Stomach (tissue), 4 donors: ENCODE results near the gene DCAF10.

Experiments used
- CTCF ChIP-seq, 7 experiments: fragments of 450-650 bp in 4 of 7; fragments of 200-600 bp in 3 of 7; sonication (generic) in 3 of 7; IDR thresholded peaks; one replicate each; pipeline ENCODE4 v1.5.1; 2016 to 2019; ENCODE audit warnings: antibody characterized with exemption in 7 of 7, control low read depth in 2 of 7, mild to moderate bottlenecking in 1 of 7
- POLR2A ChIP-seq, 4 donors: fragments of 450-650 bp; IDR thresholded peaks; one replicate each; pipeline ENCODE4 v1.6.1; 2016; ENCODE audit warnings: antibody characterized with exemption in 4 of 4, control low read depth in 2 of 4, mild to moderate bottlenecking in 1 of 4, moderate library complexity in 1 of 4
- POLR2AphosphoS5 ChIP-seq, 3 donors: sonication (generic); formaldehyde crosslinking; IDR thresholded peaks; one replicate each; pipeline ENCODE4 v1.6.1; 2016; ENCODE audit warnings: antibody characterized with exemption in 3 of 3

- no peak for TF ChIP-seq POLR2A (IDR thresholded peaks at IDR 0.05)
- no peak for TF ChIP-seq CTCF (IDR thresholded peaks at IDR 0.05)
- no peak for TF ChIP-seq POLR2AphosphoS5 (IDR thresholded peaks at IDR 0.05)
These were observed 108.7 kb downstream of the DCAF10 start for GRCh38 chr9:37909326-37909725.
